Endothelial cell of umbilical vein (primary cell): Measurements from ENCODE around the gene RYR3. TPM values are rescaled to one million over a fixed set of nuclear protein-coding genes. Genes with fewer than 3 reads are reported as not detected.

Experiments
- BruUV-seq: library from RNA; stranded (reverse); fragments of 400-500 nt; replicated peaks from 2 replicates; lab custom pipeline; 2021; lab: Mats Ljungman, UMichigan
- CTCF ChIA-PET: fragments of 300-600, 350-600 bp; sonication (Branson Sonifier 250); formaldehyde crosslinking; loops from one replicate; lab custom pipeline; 2021; ENCODE audit warnings: antibody characterized with exemption, inconsistent platforms; lab: Charles Lee
- POLR2A ChIA-PET: fragments of 300-600, 350-600 bp; sonication (Branson Sonifier 250); formaldehyde crosslinking; loops from one replicate; lab custom pipeline; 2021; ENCODE audit warnings: antibody characterized with exemption, inconsistent platforms; lab: Charles Lee
- DNase-seq: peaks from one replicate; pipeline ENCODE4 v3.0.0-alpha.2; 2011; ENCODE audit warnings: low read depth, low spot score
- FAIRE-seq: peaks from 2 replicates; lab custom pipeline; 2011; peaks lifted over from hg19 to GRCh38; lab: Jason Lieb, UNC
- H2AFZ ChIP-seq: 2 replicates; pipeline ENCODE4 v1.6.0; 2012; ENCODE audit warnings: low read depth, low read length, control low read depth, inconsistent platforms
- H3K27ac ChIP-seq: 2 replicates; pipeline ENCODE4 v1.5.1; 2011; ENCODE audit warnings: low read depth, mild to moderate bottlenecking, control low read depth, low read length, moderate library complexity; ENCODE audit not compliant: insufficient read depth
- H3K27me3 ChIP-seq, 2 experiments: 2 replicates each; pipeline versions ENCODE4 v1.6.0 to v1.6.1; 2011; ENCODE audit warnings: low read length in 2 of 2, mixed read lengths in 1 of 2; ENCODE audit not compliant: control insufficient read depth in 2 of 2, insufficient read depth in 2 of 2
- H3K36me3 ChIP-seq, 2 experiments: 2 replicates in 1 of 2; 3 replicates in 1 of 2; pipeline ENCODE4 v1.5.1; 2011; ENCODE audit warnings: low read length in 2 of 2, mild to moderate bottlenecking in 1 of 2, moderate library complexity in 1 of 2; ENCODE audit not compliant: control insufficient read depth in 2 of 2, insufficient read depth in 2 of 2; ENCODE audit errors: extremely low read depth in 1 of 2
- H3K4me1 ChIP-seq: 3 replicates; pipeline ENCODE4 v1.5.1; 2011; ENCODE audit warnings: mild to moderate bottlenecking, low read length; ENCODE audit not compliant: control insufficient read depth, insufficient read depth; ENCODE audit errors: extremely low read depth
- H3K4me2 ChIP-seq: 2 replicates; pipeline ENCODE4 v1.6.1; 2011; ENCODE audit warnings: low read length, control low read depth, mixed read lengths; ENCODE audit not compliant: insufficient read depth
- H3K4me3 ChIP-seq, 3 experiments: fragments of 200-600 bp in 1 of 3; sonication (generic), shearing (Covaris generic) in 1 of 3; replicated peaks in 1 of 3; 2 replicates each; pipeline ENCODE4 v1.5.1; 2011 to 2016; ENCODE audit warnings: control low read depth in 3 of 3, low read length in 3 of 3, mild to moderate bottlenecking in 2 of 3, inconsistent platforms in 1 of 3, low read depth in 1 of 3, moderate library complexity in 1 of 3; ENCODE audit not compliant: insufficient read depth in 1 of 3
- H3K79me2 ChIP-seq: 2 replicates; pipeline ENCODE4 v1.6.0; 2012; ENCODE audit warnings: low read length, inconsistent platforms; ENCODE audit not compliant: control insufficient read depth, insufficient read depth
- H3K9ac ChIP-seq: replicated peaks from 2 replicates; pipeline ENCODE3; 2011; ENCODE audit warnings: low read length, control low read depth; ENCODE audit not compliant: insufficient read depth; ENCODE audit errors: extremely low read depth
- H3K9me1 ChIP-seq: replicated peaks from 3 replicates; pipeline ENCODE4 v1.6.0; 2011; ENCODE audit warnings: mild to moderate bottlenecking, low read length; ENCODE audit not compliant: control insufficient read depth, insufficient read depth; ENCODE audit errors: extremely low read depth
- H3K9me3 ChIP-seq: replicated peaks from 2 replicates; pipeline ENCODE4 v1.5.1; 2012; ENCODE audit warnings: low read length, inconsistent platforms; ENCODE audit not compliant: control insufficient read depth, insufficient read depth
- H4K20me1 ChIP-seq: replicated peaks from 2 replicates; pipeline ENCODE3; 2011; ENCODE audit warnings: mild to moderate bottlenecking, low read length; ENCODE audit not compliant: control insufficient read depth, insufficient read depth; ENCODE audit errors: extremely low read depth
- CTCF ChIP-seq, 2 donors: IDR thresholded peaks; 1 replicate in 1 of 2; 2 replicates in 1 of 2; pipeline ENCODE4 v1.5.1; 2011; ENCODE audit warnings: low read length in 2 of 2, mild to moderate bottlenecking in 2 of 2, moderate library complexity in 2 of 2, control low read depth in 1 of 2, inconsistent platforms in 1 of 2, low read depth in 1 of 2; ENCODE audit not compliant: insufficient read depth in 1 of 2; ENCODE audit errors: extremely low read depth in 1 of 2
- EZH2 ChIP-seq: IDR thresholded peaks from 2 replicates; pipeline ENCODE4 v1.6.1; 2012; ENCODE audit warnings: borderline replicate concordance, low read depth, mild to moderate bottlenecking, moderate library complexity, low read length, inconsistent platforms; ENCODE audit not compliant: severe bottlenecking
- FOS ChIP-seq: IDR thresholded peaks from 2 replicates; pipeline ENCODE4 v1.6.1; 2011; ENCODE audit warnings: mild to moderate bottlenecking, low read length, moderate library complexity, borderline replicate concordance; ENCODE audit not compliant: insufficient read depth
- GATA2 ChIP-seq: IDR thresholded peaks from 2 replicates; pipeline ENCODE4 v1.7.0; 2011; ENCODE audit warnings: low read depth, mild to moderate bottlenecking, moderate library complexity, mixed read lengths, low read length; ENCODE audit not compliant: insufficient read length, insufficient read depth
- JUN ChIP-seq: IDR thresholded peaks from 2 replicates; pipeline ENCODE4 v1.6.1; 2011; ENCODE audit warnings: borderline replicate concordance, low read depth; ENCODE audit not compliant: insufficient read length, insufficient read depth
- MYC ChIP-seq: IDR thresholded peaks from one replicate; pipeline ENCODE4 v1.6.1; 2011; ENCODE audit warnings: mild to moderate bottlenecking, low read depth, low read length
- POLR2A ChIP-seq: IDR thresholded peaks from 2 replicates; pipeline ENCODE4 v1.6.1; 2012; ENCODE audit warnings: low read depth, mild to moderate bottlenecking, control low read depth, low read length
- POLR2AphosphoS5 ChIP-seq: IDR thresholded peaks from 2 replicates; pipeline ENCODE4 v1.6.1; 2012; ENCODE audit warnings: low read depth, mild to moderate bottlenecking, control low read depth, low read length, moderate library complexity; ENCODE audit not compliant: insufficient read depth
- dilution Hi-C: fragments of 300-500 bp; cut with MboI; formaldehyde crosslinking; loops from one replicate; pipeline ENCODE4 v1.15.0; 2019; ENCODE audit warnings: low sequenced_read_pairs; ENCODE audit not compliant: extremely low pct_ligation_motif_present
- intact Hi-C: fragments of 100-400 bp; cut with micrococcal nuclease; formaldehyde crosslinking; loops from one replicate; pipeline ENCODE4 v1.10.0; 2022
- polyA plus RNA-seq, 4 experiments: library from polyadenylated mRNA; depleted of rRNA in 3 of 4; stranded (reverse) in 3 of 4; unstranded in 1 of 4; fragments of >200 nt; gene quantifications; 2 replicates each; pipeline versions ENCODE4 v1.2.1 to v1.2.3, GENCODE V29; 2011 to 2012; ENCODE audit warnings: missing spikeins in 1 of 4
- total RNA-seq: library from RNA; stranded (reverse); gene quantifications from 2 replicates; pipeline ENCODE4 v1.2.3, GENCODE V29; 2021
- TF ChIP-seq, protein P1 (sequence below): IDR thresholded peaks from 2 replicates; pipeline ENCODE4 v1.6.1; 2011; ENCODE audit not compliant: insufficient read depth, insufficient read length

Gene RYR3
- total and polyA plus RNA-seq, 2 donors (not counting 3 experiments of a cell fraction or from before 2014, with no cell fraction given), result not detected

DNA sequence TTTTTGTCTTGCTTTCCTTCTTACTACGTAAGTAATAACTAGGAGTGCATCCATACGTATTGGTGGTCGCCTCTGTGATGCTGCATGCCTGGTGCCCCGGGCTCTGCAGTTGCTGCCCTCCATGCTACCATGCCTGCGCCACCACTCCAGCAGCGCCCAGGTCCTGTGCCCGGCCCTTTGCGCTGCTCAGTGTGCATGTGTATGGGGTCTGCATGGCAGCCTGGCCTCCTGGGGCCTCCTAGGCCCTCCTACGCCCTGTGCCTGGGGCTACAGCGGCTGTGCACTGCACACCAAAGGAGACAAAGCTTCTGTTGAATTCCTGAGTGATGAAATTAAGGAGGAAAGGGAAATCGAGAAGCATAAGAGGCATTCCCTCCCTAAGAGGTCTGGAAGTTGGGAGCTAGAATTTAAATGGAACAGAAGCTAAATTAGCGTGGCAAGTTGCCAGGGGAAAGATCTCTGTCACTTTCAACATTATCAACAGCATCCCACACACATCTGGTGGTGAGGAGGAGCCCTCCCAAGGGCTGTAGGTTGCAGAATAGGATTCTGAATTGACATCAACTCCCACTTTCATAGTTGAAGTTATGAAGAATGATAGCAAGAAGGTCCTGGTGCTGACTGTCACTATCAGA, 382.5 kb downstream of the RYR3 start:
- H3K36me3 ChIP-seq, result no peaks in the 10 kb centered on the region
- no TSS peak for BruUV-seq
- FAIRE-seq, result no peak
- H3K4me1 ChIP-seq, result no peaks in the 10 kb centered on the region
- H3K9me3 ChIP-seq, result no peaks in the 10 kb centered on the region
- no peaks in the 10 kb centered on the region for H3K9me1 ChIP-seq
- intact Hi-C loops (no loop called here), dilution Hi-C loops (no loop called here)
- no peaks in the 10 kb centered on the region for H3K79me2 ChIP-seq
- no peak for DNase-seq
- POLR2A ChIA-PET, result no interaction called here
- H3K9ac ChIP-seq, result no peak overlapping the region
- H2AFZ ChIP-seq, result no peak overlapping the region
- H3K4me2 ChIP-seq, result no peak overlapping the region
- H3K4me3 ChIP-seq, result no peak overlapping the region
- H4K20me1 ChIP-seq, result no peaks in the 10 kb centered on the region
- no peak overlapping the region for H3K27ac ChIP-seq
- H3K27me3 ChIP-seq, result peaks cover 0 to 3% of the 10 kb centered on the region in 2 experiments
- TF ChIP-seq POLR2A (no peak), MYC (no peak), CTCF (IDR thresholded peaks at IDR 0.05; ENCODE audit: extremely low read depth in 1 of 2, insufficient read depth in 1 of 2, low read depth in 1 of 2, low read length in 2 of 2) (no peak), FOS (no peak), EZH2 (no peak), GATA2 (no peak), POLR2AphosphoS5 (no peak), JUN (no peak)
- TF ChIP-seq, protein P1, sequence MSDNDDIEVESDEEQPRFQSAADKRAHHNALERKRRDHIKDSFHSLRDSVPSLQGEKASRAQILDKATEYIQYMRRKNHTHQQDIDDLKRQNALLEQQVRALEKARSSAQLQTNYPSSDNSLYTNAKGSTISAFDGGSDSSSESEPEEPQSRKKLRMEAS, result no peak
- CTCF ChIA-PET, result interaction anchor here (1.4 kb wide), 1 partner anchor 16 kb away, joined by 3 read pairs; no protein-coding TSS in a partner anchor
